ENCODE data around the gene HSP90AA1.

HSP90AA1 gene

DNA sequence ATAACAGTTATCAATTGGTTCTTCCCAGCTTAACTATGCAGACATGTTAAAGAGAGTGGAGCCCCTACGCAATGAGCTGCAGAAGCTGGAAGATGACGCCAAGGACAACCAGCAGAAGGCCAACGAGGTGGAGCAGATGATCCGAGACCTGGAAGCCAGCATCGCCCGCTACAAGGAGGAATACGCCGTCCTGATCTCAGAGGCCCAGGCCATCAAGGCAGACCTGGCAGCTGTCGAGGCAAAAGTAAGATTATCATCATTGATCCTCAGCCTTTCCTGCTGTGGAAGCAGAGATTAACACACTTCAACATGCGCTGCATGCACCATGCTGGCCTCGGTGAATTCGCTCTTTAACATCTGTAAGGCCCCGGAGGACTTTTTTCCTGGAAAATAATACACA lies 53.6 kb downstream of the HSP90AA1 start:
- H3K27ac ChIP-seq, result no peak overlapping the region
- peaks cover 37% of the 10 kb centered on the region for H4K20me1 ChIP-seq
- no peak for TF ChIP-seq Cebpa-rat (IDR thresholded peaks at IDR 0.05)
- no peaks in the 10 kb centered on the region for H3K27me3 ChIP-seq
- peaks cover 6% of the 10 kb centered on the region; the same call in 1 of the 2 replicates for H3K4me1 ChIP-seq
- H3K4me2 ChIP-seq, result no peak overlapping the region
- peaks cover 100% of the 10 kb centered on the region for H3K36me3 ChIP-seq
- no peak overlapping the region for H3K4me3 ChIP-seq
- no peaks in the 10 kb centered on the region for H3K9me3 ChIP-seq
- no peak overlapping the region for H3K9ac ChIP-seq

Measured in BLaER1 (cell line).